Neural progenitor cell (in vitro differentiated cells): ENCODE results near the gene PLEKHJ1.

ENCODE experiments used
- EZH2 ChIP-seq: fragments of 200-600 bp; sonication (generic); IDR thresholded peaks from 2 replicates; pipeline ENCODE4 v1.6.1; 2017; ENCODE audit warnings: antibody characterized with exemption, mild to moderate bottlenecking, moderate library complexity
- EZH2phosphoT487 ChIP-seq: fragments of 200-600 bp; sonication (generic); IDR thresholded peaks from 2 replicates; pipeline ENCODE4 v1.6.1; 2017; ENCODE audit warnings: antibody characterized with exemption
- TF ChIP-seq, protein P1 (sequence below): fragments of 200-600 bp; sonication (generic); IDR thresholded peaks from 2 replicates; pipeline ENCODE4 v1.5.1; 2017; ENCODE audit warnings: antibody characterized with exemption, mild to moderate bottlenecking

DNA sequence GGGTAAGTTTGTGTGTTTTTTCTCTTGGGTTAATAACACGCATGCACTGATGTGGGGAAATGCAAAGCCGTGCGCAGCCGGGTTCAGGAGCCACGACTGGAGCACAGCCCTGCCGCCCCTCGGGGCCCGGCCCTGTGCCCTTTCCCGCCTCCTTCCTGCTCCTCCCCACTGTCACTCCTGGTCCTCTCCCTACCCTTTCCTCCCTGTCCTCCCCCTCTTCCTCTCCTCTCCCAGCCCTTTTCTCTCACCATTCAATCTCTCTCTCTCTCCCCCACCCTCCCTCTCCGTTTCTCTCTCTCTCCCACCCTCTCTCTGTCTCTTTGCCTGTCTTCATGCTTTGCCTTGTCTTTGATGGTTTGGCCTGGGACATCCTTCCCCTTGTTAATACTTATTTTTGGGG lies 27.2 kb downstream of the PLEKHJ1 start:
- TF ChIP-seq, protein P1, sequence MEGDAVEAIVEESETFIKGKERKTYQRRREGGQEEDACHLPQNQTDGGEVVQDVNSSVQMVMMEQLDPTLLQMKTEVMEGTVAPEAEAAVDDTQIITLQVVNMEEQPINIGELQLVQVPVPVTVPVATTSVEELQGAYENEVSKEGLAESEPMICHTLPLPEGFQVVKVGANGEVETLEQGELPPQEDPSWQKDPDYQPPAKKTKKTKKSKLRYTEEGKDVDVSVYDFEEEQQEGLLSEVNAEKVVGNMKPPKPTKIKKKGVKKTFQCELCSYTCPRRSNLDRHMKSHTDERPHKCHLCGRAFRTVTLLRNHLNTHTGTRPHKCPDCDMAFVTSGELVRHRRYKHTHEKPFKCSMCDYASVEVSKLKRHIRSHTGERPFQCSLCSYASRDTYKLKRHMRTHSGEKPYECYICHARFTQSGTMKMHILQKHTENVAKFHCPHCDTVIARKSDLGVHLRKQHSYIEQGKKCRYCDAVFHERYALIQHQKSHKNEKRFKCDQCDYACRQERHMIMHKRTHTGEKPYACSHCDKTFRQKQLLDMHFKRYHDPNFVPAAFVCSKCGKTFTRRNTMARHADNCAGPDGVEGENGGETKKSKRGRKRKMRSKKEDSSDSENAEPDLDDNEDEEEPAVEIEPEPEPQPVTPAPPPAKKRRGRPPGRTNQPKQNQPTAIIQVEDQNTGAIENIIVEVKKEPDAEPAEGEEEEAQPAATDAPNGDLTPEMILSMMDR, result no peak
- no peak for TF ChIP-seq EZH2
- TF ChIP-seq EZH2phosphoT487, result no peak
